Activated CD8-positive, alpha-beta memory T cell treated with anti-CD3 and anti-CD28 coated beads, Interleukin-2, amount 50 U/mL, for 1 hour (primary cell): ENCODE measurements around the gene OSBP2.

Experiments
- DNase-seq: peaks from one replicate; pipeline ENCODE4 v3.0.0-alpha.2; 2020; ENCODE audit errors: extremely low read depth

OSBP2 gene

GRCh38 chr22:30804626-30805025, 110.0 kb downstream of the OSBP2 start:
- no peak for DNase-seq

DNA sequence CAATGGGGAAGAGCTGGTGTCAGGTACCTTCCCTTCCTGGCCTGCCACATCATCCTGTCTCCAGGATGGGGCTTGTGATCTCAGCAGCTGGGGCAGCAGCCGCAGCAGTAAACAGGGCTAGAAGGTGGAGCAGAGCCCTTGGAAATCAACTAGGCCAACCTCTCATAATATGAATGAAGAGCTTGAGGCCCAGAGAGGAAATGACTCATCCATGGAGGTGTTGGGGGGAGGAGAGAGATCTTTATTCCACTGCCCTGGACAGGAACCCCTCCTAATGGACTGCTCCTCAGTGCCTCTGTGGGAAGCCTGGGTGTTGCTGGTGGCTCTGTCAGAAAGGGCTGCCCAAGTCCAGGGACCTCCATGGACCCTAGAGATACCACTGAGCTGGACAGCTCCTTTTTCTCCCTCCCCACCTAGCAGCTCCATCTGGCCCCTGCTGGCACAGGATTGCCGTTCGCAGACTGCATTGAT, 111.8 kb downstream of the OSBP2 start:
- DNase-seq = no peak

DNA sequence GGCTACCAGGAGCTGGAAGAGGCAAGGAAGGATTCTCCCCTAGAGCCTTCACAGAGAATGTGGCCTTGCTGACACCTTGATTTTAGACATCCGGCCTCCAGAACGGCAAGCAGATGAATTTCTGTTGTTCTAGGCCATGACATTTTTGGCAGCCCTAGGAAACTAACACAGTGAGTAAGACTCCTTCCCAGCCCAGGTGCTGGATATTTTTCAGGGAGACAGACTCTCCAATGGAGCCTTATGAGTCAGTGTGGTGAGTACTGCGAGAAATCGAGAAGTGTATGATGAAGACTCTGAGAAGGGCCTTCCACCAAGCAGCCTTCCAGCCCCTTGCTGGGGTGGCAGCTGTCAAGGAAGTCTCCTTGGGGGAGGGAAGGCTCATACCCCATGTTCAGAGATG, 114.4 kb downstream of the OSBP2 start:
- DNase-seq = no peak

DNA sequence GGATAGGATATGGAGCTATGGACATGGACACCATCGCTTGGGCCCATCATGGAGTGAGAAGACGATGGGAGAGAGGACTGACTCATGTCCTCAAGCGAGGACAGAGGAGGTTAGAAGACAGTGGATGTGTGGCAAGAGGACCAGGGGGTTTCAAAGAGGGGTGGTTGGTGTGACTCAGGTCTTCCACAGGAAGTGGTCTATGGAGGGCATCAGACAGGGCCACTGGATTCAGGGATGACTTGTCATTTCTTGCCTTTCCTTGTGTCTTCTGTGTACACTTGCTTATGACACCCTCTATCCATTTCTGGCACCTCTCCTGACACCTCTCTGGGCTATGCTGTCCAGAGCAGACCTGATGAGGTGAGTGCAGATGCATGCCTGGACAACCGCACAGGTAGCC, 115.4 kb downstream of the OSBP2 start:
- DNase-seq = no peak

GRCh38 chr22:30813936-30814335, 119.3 kb downstream of the OSBP2 start:
- DNase-seq = no peak

- no peak for DNase-seq
Observed at GRCh38 chr22:30816413-30816812, 121.7 kb downstream of the OSBP2 start.

DNA sequence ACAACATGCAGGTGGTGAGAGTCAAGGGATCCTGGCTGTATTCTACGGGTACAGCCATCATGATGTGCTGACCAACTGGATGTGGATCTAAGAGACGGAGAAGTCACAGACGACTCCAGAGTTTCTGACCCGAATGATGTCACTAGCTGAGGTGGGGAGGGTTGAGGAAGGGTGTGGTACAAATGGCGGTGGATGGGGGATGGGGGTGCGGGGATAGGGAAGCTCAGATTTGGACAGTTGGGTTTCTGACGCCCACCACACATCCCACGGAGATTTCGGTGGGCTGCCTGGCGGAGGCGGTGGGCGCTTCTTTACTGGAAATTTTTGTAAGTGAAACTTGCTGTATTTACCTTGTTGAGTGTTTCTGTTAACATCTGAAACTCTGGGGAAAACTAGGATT, 126.7 kb downstream of the OSBP2 start:
- no peak for DNase-seq

GRCh38 chr22:30821863-30822215, 127.2 kb downstream of the OSBP2 start:
- no peak for DNase-seq

DNA sequence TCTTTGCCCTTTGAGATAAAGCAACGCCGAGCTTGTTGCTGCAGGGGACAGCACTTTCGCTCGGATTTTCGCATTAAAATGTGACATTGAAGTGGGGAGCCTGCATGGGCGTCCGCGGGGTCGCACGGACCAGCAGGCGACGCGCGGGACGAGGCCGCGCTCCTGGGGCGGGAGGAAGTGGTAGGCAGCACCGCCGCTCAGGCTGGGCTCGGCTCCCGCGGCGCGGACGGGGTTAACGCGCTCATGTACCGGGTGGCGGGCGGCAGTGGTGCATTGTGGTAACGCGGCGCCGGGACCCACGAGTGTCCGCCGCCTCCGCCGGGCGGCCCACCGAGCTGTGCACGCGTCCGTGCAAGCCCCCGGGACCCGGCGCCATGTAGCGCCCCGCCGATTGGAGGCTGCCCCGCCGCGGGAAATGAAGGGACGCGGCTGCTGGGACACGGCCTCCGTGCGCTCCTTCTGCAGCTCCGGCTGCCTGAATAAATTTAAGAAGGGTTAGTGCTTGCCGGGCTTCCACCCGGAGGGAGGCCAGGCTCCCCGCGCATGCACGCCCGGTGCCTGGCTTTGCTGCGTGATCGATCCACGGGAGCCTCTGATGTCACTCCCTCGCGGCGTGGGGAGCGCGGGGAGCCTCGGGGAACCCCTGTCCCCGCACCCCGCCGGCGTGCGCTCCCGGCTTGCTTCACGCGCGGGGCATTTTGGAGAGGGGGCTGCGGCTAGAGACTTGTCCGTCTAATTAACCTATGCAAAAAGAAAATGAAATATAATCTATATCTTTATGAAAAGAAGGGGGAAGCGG, 127.7 kb downstream of the OSBP2 start:
- no peak for DNase-seq

GRCh38 chr22:30823015-30823370, 128.3 kb downstream of the OSBP2 start:
- no peak for DNase-seq

DNA sequence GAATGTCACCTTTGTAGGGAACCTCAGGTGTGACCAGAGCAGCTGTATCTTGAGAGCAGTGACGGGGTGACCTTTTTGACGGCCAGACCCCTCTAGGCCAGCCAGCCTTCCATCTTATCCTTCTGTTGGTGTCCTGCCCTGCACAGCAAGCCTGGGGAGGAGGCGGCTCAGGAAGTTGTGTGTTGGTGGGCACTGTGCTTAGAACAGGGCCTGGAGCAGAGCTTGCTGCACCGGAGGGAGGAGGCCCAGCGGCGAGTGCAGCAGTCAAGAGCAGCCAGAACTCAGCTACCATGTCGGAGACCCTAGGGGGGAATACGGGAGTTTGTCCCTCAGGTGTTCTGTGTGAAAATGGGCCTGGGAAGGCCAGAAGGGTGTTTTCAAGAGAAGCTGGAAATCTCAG, 129.4 kb downstream of the OSBP2 start:
- no peak for DNase-seq

DNA sequence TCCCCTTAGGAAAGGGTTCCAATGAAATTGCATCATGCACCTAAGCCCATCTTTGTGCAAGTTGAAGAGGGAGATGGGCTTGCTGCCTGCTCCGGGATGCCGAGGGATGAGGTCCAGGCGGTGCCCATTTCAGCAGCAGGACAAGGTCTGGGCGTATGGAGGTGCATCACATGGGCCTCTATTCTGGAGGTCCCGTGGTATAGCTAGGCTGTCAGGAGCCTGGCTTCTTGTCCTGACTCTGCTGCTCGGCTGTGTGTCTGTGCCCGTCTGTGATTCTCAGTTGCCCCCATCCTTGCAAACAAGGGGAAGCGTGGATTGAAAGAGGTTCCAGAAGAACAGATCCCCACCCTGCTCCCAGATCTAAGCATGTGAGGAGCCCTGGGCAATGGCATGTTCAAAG, 130.0 kb downstream of the OSBP2 start:
- DNase-seq = no peak

GRCh38 chr22:30825711-30826505, 131.2 kb downstream of the OSBP2 start:
- no peak for DNase-seq

DNA sequence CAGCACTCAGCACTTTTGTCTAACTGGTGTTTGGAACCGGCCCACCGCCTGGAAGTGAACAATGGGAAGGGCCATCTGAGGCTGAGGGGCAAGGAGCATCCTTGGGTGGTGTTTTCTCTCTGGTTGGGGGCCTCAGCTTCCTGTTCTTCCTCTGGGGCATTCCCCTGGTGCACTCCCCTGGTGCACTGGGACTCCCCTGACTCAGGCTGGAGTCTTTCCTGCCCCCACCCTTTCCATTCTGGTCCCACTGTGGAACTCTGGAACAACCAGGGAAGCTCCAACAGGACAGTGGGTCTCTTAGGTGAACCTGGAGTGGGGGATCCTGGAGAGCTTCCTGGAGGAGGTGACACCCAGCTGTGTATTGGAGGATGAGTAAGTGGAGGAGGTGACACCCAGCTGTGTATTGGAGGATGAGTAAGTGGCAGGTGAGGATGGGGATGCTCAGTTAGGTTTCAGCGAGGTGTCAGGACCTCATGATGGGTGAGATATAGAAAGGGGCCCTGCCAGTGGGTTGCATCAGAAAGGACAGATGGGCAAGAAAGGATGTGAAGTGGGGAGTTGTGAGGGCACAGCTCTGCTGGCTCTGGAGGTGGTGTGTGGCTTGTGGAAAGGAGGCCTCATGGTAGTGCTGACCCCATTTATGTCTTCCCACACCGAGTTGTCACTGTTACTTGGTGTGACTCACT, 132.1 kb downstream of the OSBP2 start:
- no peak for DNase-seq

- DNase-seq = no peak
Observed at GRCh38 chr22:30827646-30828045, 133.0 kb downstream of the OSBP2 start.

DNA sequence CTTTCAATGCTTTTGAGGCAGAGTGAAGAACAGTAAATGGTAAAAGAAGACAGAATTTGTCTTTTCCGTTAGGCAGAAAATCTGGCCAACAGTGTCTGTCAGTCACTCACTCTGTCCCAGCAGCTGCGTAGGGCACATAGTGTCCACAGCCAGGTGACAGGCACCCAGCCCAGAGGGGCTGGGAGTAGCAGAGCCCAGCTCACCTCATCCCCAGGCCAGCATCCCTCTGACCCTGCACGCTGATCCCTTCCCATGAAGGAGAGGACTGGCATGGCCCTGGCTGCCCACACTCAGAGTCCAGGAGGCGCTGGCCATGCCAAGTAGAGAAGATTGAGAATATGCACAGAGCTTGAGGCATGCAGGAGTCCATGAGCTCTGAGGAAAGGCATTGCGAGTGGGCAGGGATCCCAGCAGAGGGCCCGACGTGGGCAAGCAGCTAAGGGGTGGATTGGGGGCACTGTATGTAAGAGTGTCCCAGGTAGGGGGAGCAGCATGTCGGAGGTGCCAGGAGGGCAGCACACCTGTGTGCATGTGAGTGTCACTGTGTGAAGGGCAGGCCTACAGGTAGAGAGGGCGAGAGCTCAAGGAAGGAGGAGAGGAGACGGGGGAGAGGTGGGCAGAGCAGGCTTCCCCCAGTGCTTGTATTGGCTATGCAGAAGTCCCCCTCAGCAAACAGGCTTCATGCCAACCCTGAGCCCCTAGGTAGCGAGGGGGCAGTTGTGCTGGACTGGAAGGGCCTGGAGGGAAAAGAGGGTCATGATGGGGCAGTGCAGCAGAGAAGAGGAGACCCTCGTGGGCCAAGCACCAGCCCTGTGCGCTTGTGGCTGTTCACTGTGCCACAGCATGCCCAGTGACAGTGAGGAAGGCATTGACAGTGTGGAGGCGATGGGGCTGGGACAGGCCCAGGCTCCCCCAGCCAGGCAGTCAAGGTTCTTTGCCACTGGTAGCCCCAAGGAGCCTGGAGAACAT, 133.8 kb downstream of the OSBP2 start:
- no peak for DNase-seq

DNA sequence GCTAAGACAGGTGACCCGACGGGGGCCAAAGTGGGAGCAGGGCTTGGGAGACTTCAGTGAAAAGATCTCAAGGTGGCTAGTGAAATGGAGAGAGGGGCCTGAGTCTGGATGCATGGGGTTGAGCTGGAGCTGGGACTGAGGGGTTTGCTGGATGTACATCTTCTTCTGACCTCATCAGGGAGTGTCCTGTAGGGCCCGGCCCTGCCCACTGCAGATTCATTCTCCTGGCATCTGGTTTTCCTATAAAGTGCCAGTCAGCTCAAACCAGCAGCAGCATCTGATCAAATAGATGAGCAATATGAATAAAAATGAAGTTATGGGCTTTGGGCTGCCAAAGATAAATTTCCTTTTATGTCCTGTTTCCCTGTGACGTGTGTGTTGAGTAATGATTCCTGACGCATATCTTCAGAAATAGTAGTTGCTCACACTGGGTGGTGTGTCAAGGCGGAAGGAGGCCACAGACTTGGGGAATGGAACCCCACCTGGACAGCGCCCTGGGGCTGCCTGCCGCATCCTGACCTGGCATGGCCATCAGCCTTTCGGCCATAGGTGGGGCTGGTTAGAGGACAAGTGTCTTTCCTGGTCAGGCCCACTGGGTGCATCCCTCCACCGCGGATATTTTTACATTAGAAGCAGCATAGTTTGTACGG, 135.4 kb downstream of the OSBP2 start:
- no peak for DNase-seq

DNA sequence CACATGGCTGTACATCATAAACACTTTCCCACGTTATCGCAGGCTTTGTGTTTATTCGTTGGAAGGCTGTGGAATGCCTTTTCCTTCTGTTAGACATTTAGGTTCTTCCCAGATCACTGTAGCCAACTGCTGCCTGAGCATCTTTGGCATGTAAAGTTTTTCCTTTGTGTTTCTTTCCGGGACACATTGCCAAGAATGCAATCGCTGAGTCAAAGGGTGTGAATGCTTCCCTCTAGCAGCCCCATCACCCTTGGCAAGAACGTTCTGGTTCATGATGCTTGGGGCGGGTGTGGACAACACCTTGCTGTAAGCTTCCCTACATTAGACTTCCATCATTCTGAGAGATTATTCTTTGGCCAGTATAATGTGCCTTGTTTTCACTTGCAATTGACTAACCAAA, 136.2 kb downstream of the OSBP2 start:
- DNase-seq = no peak

DNA sequence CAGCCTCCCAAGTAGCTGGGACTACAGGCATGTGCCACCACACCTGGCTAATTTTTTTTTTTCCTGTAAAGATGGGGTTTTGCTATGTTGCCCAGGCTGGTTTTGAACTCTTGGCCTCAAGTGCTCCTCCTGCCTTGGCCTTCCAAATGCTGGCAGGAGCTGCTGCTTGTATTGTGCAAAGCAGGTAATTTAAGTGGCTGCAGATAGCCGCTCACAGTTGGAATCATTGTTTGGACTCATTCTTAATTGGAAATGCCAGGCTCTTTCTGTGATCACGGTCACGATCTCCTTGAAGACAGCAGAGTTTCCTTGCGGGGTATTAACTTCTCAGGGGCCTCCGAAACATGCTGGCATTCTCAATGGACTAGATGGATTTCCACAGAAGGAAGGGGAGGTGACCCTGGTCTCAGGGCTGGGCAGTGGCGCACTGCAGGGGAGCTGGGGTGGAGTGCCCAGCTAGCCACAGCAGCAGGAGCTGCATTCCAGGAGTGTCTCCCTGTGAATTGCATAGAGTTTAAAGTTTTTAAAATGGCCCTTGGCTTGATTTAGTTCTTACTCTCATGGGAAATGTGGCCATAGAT, 137.8 kb downstream of the OSBP2 start:
- DNase-seq = no peak

- no peak for DNase-seq
Observed at GRCh38 chr22:30833322-30833721, 138.6 kb downstream of the OSBP2 start.

DNA sequence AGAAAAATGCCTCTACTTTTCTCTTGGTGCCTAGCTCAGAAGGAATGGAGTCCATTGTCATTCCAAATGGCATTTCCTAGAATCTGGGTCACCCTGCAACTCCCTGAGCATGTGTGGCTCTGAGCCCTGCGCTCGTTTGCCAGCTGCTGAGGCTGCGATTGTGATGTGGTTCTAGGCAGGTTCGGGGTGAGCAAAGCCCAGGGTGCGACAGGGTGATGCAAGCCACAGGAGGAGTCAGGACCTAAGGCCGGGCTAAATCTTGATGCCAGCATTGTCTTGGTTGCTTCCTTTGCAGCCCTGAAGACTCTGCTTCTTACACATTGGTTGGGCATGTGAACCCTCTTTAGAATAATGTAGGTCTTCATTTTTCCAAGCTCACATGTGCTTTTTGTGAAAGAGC, 142.9 kb downstream of the OSBP2 start:
- DNase-seq = no peak
